WI38 (cell line): Measurements from ENCODE around the gene PASK.

Experiments used
- H3K4me3 ChIP-seq: 2 replicates; pipeline ENCODE4 v1.5.1; 2011; ENCODE audit warnings: low read depth, mild to moderate bottlenecking, control low read depth, low read length
- CTCF ChIP-seq: IDR thresholded peaks from 2 replicates; pipeline ENCODE4 v1.5.1; 2012; ENCODE audit warnings: low read depth, mild to moderate bottlenecking, control low read depth, low read length

PASK gene

GRCh38 chr2:241147336-241147735 lies 1.9 kb downstream of the PASK start:
- H3K4me3 ChIP-seq, result no peak overlapping the region
- no peak for TF ChIP-seq CTCF

GRCh38 chr2:241146286-241146685 lies 3.0 kb downstream of the PASK start:
- H3K4me3 ChIP-seq, result no peak overlapping the region
- TF ChIP-seq CTCF, result no peak

GRCh38 chr2:241142593-241142992 lies 6.7 kb downstream of the PASK start:
- TF ChIP-seq CTCF, result no peak
- no peak overlapping the region for H3K4me3 ChIP-seq

GRCh38 chr2:241142063-241142462 lies 7.2 kb downstream of the PASK start:
- no peak overlapping the region for H3K4me3 ChIP-seq
- TF ChIP-seq CTCF, result no peak

- no peak for TF ChIP-seq CTCF
- no peak overlapping the region for H3K4me3 ChIP-seq
These were observed 8.0 kb downstream of the PASK start for GRCh38 chr2:241141214-241141770.

GRCh38 chr2:241140445-241140840 lies 8.8 kb downstream of the PASK start:
- no peak overlapping the region for H3K4me3 ChIP-seq
- no peak for TF ChIP-seq CTCF

- H3K4me3 ChIP-seq, result no peak overlapping the region
- TF ChIP-seq CTCF, result no peak
These were observed 9.5 kb downstream of the PASK start for GRCh38 chr2:241139531-241140444.
